ENCODE results near the gene SLC13A3. TPM values are rescaled to one million over a fixed set of nuclear protein-coding genes. Genes with fewer than 3 reads are reported as not detected.
A peak's percentile ranks its signal among the peaks of the same experiment; 100 is the strongest.

SLC13A3 gene
- total RNA-seq, 3 donors from 2014 or later (not counting 1 experiment from before 2014, with no cell fraction given), result 0.63 TPM; not detected in 1

- peak overlapping the region; percentile 86 for H3K4me3 ChIP-seq (ENCODE audit: low read length)
- peaks cover 20% of the 10 kb centered on the region for H3K36me3 ChIP-seq (ENCODE audit: control insufficient read depth, insufficient read depth, low read length)
- no peak for DNase-seq
- peaks cover 8% of the 10 kb centered on the region for H3K36me3 Mint-ChIP-seq
- peaks cover 59 to 62% of the 10 kb centered on the region in 2 donors for H3K4me1 Mint-ChIP-seq
- no peak for TF ChIP-seq CTCF (IDR thresholded peaks at IDR 0.05)
- peaks cover 23% of the 10 kb centered on the region for H3K4me1 ChIP-seq (ENCODE audit: control insufficient read depth, insufficient read depth, low read length)
- H3K9me3 ChIP-seq (ENCODE audit: control insufficient read depth, insufficient read depth, low read length), result no peaks in the 10 kb centered on the region
- H3K27me3 Mint-ChIP-seq (ENCODE audit: low read depth in 2 of 2), result no peaks in the 10 kb centered on the region
- H3K27me3 ChIP-seq (ENCODE audit: control insufficient read depth, insufficient read depth, low read length), result no peaks in the 10 kb centered on the region
- no peak for ATAC-seq
- H3K9me3 Mint-ChIP-seq, result no peaks in the 10 kb centered on the region
- intact Hi-C loops (cut with micrococcal nuclease), result loop anchor here (10.0 kb wide), 1 partner anchor 664 kb away; the partner anchor contains the start of gene SLC12A5
- WGBS (ENCODE audit: insufficient coverage), result 12% methylated on average over 19 of the region's 20 CpGs
- peak overlapping the region; percentile 99 for H3K4me3 Mint-ChIP-seq
- H3K27ac ChIP-seq (ENCODE audit: low read length), result peak overlapping the region; percentile 82
- H3K27ac Mint-ChIP-seq, result peak overlapping the region; percentile 92 to 97
Measured at GRCh38 chr20:46688151-46689081, 37.2 kb upstream of the SLC13A3 start.

GRCh38 chr20:46683939-46684750 is 32.9 kb upstream of the SLC13A3 start:
- ATAC-seq, result no peak
- Mint-ChIP-seq H3K4me3 (no peak overlapping the region), H3K36me3 (peaks cover 8% of the 10 kb centered on the region), H3K27ac (peak overlapping the region; percentile 39 to 49), H3K9me3 (no peaks in the 10 kb centered on the region), H3K27me3 (ENCODE audit: low read depth in 2 of 2) (no peaks in the 10 kb centered on the region), H3K4me1 (peaks cover 76% of the 10 kb centered on the region in 2 donors)
- DNase-seq, result no peak
- no peaks in the 10 kb centered on the region for H3K27me3 ChIP-seq (ENCODE audit: control insufficient read depth, insufficient read depth, low read length)
- H3K4me1 ChIP-seq (ENCODE audit: control insufficient read depth, insufficient read depth, low read length), result peaks cover 28% of the 10 kb centered on the region
- no peak for TF ChIP-seq CTCF (IDR thresholded peaks at IDR 0.05)
- H3K27ac ChIP-seq (ENCODE audit: low read length), result no peak overlapping the region
- no peak overlapping the region for H3K4me3 ChIP-seq (ENCODE audit: low read length)
- peaks cover 20% of the 10 kb centered on the region for H3K36me3 ChIP-seq (ENCODE audit: control insufficient read depth, insufficient read depth, low read length)
- intact Hi-C loops (cut with micrococcal nuclease), result loop anchor here (2.0 to 10.0 kb wide), 4 partner anchors 122 to 659 kb away; partner anchors contain the start of gene SLC12A5
- no peaks in the 10 kb centered on the region for H3K9me3 ChIP-seq (ENCODE audit: control insufficient read depth, insufficient read depth, low read length)
- 92% methylated on average over 22 of the region's 23 CpGs for WGBS (ENCODE audit: insufficient coverage)

GRCh38 chr20:46683668-46683938 is 32.3 kb upstream of the SLC13A3 start:
- H3K4me3 Mint-ChIP-seq, result no peak overlapping the region
- Histone ChIP-seq H3K27ac (ENCODE audit: low read length) (no peak overlapping the region), H3K9me3 (ENCODE audit: control insufficient read depth, insufficient read depth, low read length) (no peaks in the 10 kb centered on the region), H3K36me3 (ENCODE audit: control insufficient read depth, insufficient read depth, low read length) (peaks cover 20% of the 10 kb centered on the region), H3K4me1 (ENCODE audit: control insufficient read depth, insufficient read depth, low read length) (peaks cover 25% of the 10 kb centered on the region), H3K4me3 (ENCODE audit: low read length) (no peak overlapping the region), H3K27me3 (ENCODE audit: control insufficient read depth, insufficient read depth, low read length) (no peaks in the 10 kb centered on the region)
- TF ChIP-seq CTCF (IDR thresholded peaks at IDR 0.05), result no peak
- DNase-seq, result no peak
- H3K4me1 Mint-ChIP-seq, result peaks cover 74% of the 10 kb centered on the region in 2 donors
- peak overlapping the region; percentile 39 to 49 for H3K27ac Mint-ChIP-seq
- no peak for ATAC-seq
- peaks cover 8% of the 10 kb centered on the region for H3K36me3 Mint-ChIP-seq
- H3K27me3 Mint-ChIP-seq (ENCODE audit: low read depth in 2 of 2), result no peaks in the 10 kb centered on the region
- no peaks in the 10 kb centered on the region for H3K9me3 Mint-ChIP-seq
- WGBS (ENCODE audit: insufficient coverage), result 84% methylated on average over 8 of the region's 8 CpGs
- intact Hi-C loops (cut with micrococcal nuclease), result loop anchor here (2.0 to 10.0 kb wide), 4 partner anchors 121 to 659 kb away; partner anchors contain the start of gene SLC12A5

All from natural killer cell (primary cell).